ENCODE results near the gene EPHA4. TPM values are rescaled to one million over a fixed set of nuclear protein-coding genes. Genes with fewer than 3 reads are reported as not detected.

The EPHA4 gene
- total RNA-seq, 1 donor from 2014 or later = 30.1 TPM

DNA sequence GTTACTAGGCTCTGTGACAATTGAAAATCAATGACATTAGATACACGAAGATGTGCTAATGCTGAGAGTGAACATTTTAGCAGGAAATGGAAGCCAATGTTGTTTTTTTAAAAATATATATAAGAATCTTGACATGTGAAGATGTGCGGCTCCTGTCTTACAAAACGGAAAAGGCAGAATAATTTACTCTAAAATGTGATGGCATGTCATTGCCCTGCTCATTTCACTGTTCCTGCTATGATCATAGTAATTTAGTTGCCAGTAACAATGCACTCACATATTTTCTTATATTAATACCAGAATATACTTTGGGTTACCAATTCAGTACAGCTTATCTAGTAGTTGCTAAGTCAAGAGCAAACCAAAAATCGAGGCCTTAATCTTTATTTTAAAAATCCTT, 10.3 kb downstream of the EPHA4 start:
- Mint-ChIP-seq H3K4me3 (ENCODE audit: unreplicated experiment) (no peak overlapping the region), H3K9me3 (ENCODE audit: unreplicated experiment) (no peaks in the 10 kb centered on the region), H3K27ac (ENCODE audit: unreplicated experiment) (no peak overlapping the region), H3K36me3 (ENCODE audit: low read depth, unreplicated experiment) (peaks cover 5% of the 10 kb centered on the region), H3K27me3 (ENCODE audit: low read depth, unreplicated experiment) (no peaks in the 10 kb centered on the region), H3K4me1 (ENCODE audit: low read depth, unreplicated experiment) (peaks cover 2% of the 10 kb centered on the region)
- Histone ChIP-seq H2AFZ (ENCODE audit: low read depth, low read length) (no peak overlapping the region), H3K4me2 (ENCODE audit: low read length) (no peak overlapping the region), H3K9me3 (ENCODE audit: insufficient read depth, low read depth, low read length) (no peaks in the 10 kb centered on the region), H3K4me3 (ENCODE audit: insufficient read depth, low read depth, low read length) (no peak overlapping the region), H3K4me1 (ENCODE audit: insufficient read depth, low read length) (no peaks in the 10 kb centered on the region), H3K9ac (ENCODE audit: low read length) (no peak overlapping the region), H3K79me2 (ENCODE audit: insufficient read depth, low read length) (peaks cover 3% of the 10 kb centered on the region), H3K36me3 (ENCODE audit: insufficient read depth, low read length) (peaks cover 3% of the 10 kb centered on the region), H4K20me1 (ENCODE audit: insufficient read depth, low read length) (no peaks in the 10 kb centered on the region), H3K27ac (ENCODE audit: low read depth, low read length) (no peak overlapping the region), H3K27me3 (ENCODE audit: insufficient read depth, low read length) (no peaks in the 10 kb centered on the region)
- DNase-seq (ENCODE audit: low read depth) = no peak
- FAIRE-seq = no peak
- no peak for TF ChIP-seq EZH2 (IDR thresholded peaks at IDR 0.05; ENCODE audit: insufficient read depth, low read length)
- TF ChIP-seq, protein P1, sequence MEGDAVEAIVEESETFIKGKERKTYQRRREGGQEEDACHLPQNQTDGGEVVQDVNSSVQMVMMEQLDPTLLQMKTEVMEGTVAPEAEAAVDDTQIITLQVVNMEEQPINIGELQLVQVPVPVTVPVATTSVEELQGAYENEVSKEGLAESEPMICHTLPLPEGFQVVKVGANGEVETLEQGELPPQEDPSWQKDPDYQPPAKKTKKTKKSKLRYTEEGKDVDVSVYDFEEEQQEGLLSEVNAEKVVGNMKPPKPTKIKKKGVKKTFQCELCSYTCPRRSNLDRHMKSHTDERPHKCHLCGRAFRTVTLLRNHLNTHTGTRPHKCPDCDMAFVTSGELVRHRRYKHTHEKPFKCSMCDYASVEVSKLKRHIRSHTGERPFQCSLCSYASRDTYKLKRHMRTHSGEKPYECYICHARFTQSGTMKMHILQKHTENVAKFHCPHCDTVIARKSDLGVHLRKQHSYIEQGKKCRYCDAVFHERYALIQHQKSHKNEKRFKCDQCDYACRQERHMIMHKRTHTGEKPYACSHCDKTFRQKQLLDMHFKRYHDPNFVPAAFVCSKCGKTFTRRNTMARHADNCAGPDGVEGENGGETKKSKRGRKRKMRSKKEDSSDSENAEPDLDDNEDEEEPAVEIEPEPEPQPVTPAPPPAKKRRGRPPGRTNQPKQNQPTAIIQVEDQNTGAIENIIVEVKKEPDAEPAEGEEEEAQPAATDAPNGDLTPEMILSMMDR (IDR thresholded peaks at IDR 0.05; ENCODE audit: insufficient read depth, low read depth, low read length) = no peak

DNA sequence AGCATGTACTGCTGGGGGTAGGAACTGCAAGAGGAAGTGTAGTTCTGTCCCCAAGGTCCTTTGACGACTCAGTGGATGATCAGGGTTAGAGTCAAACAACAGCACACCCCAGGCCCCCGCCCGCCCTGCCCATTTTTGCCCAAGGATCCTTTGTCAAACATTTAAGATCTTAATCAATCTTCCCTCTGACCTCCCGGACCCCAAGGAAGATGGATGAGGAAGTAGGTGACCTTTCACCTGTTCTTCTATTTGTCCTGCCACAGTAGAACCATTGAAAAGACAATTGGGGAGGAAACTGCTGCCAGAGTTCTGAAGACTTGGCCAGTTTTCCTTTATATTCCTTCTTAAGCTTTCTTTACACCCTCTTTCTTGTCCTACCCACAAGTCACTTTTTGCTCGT, 12.1 kb downstream of the EPHA4 start:
- no peak overlapping the region for H3K4me3 Mint-ChIP-seq (ENCODE audit: unreplicated experiment)
- no peak overlapping the region for H2AFZ ChIP-seq (ENCODE audit: low read depth, low read length)
- H3K27ac ChIP-seq (ENCODE audit: low read depth, low read length) = no peak overlapping the region
- H3K27me3 ChIP-seq (ENCODE audit: insufficient read depth, low read length) = no peaks in the 10 kb centered on the region
- H3K4me2 ChIP-seq (ENCODE audit: low read length) = no peak overlapping the region
- no peak overlapping the region for H3K4me3 ChIP-seq (ENCODE audit: insufficient read depth, low read depth, low read length)
- H3K36me3 Mint-ChIP-seq (ENCODE audit: low read depth, unreplicated experiment) = peaks cover 5% of the 10 kb centered on the region
- no peak overlapping the region for H3K27ac Mint-ChIP-seq (ENCODE audit: unreplicated experiment)
- no peak for DNase-seq (ENCODE audit: low read depth)
- FAIRE-seq = no peak
- no peaks in the 10 kb centered on the region for H3K9me3 ChIP-seq (ENCODE audit: insufficient read depth, low read depth, low read length)
- peaks cover 3% of the 10 kb centered on the region for H3K36me3 ChIP-seq (ENCODE audit: insufficient read depth, low read length)
- no peaks in the 10 kb centered on the region for H3K4me1 ChIP-seq (ENCODE audit: insufficient read depth, low read length)
- TF ChIP-seq, protein P1 (IDR thresholded peaks at IDR 0.05; ENCODE audit: insufficient read depth, low read depth, low read length) = no peak
- no peak for TF ChIP-seq EZH2 (IDR thresholded peaks at IDR 0.05; ENCODE audit: insufficient read depth, low read length)
- peaks cover 11% of the 10 kb centered on the region for H3K4me1 Mint-ChIP-seq (ENCODE audit: low read depth, unreplicated experiment)
- H3K9ac ChIP-seq (ENCODE audit: low read length) = no peak overlapping the region
- peaks cover 3% of the 10 kb centered on the region for H3K79me2 ChIP-seq (ENCODE audit: insufficient read depth, low read length)
- no peaks in the 10 kb centered on the region for H4K20me1 ChIP-seq (ENCODE audit: insufficient read depth, low read length)
- no peaks in the 10 kb centered on the region for H3K27me3 Mint-ChIP-seq (ENCODE audit: low read depth, unreplicated experiment)
- no peaks in the 10 kb centered on the region for H3K9me3 Mint-ChIP-seq (ENCODE audit: unreplicated experiment)

DNA sequence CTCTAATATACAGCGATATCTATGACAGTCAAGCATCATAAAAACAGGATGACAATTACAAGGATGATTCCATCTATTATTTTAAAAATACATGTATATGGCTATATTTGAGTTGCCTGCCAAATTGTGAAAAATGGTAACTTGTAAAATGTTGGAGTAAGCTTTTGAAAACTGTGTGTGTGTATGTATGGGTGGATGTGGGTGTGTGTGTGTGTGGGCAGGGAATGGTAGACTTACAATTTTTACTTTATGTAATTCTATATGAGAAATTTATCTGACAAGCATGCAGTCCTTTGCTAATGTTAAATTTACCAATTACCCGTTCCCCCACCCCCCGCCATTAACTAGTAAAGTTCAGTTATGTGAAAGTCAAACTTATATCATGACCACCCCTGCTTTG, 14.0 kb downstream of the EPHA4 start:
- Histone ChIP-seq H3K4me2 (ENCODE audit: low read length) (no peak overlapping the region), H4K20me1 (ENCODE audit: insufficient read depth, low read length) (no peaks in the 10 kb centered on the region), H3K4me3 (ENCODE audit: insufficient read depth, low read depth, low read length) (no peak overlapping the region), H2AFZ (ENCODE audit: low read depth, low read length) (no peak overlapping the region), H3K9ac (ENCODE audit: low read length) (no peak overlapping the region), H3K27ac (ENCODE audit: low read depth, low read length) (no peak overlapping the region), H3K27me3 (ENCODE audit: insufficient read depth, low read length) (no peaks in the 10 kb centered on the region), H3K36me3 (ENCODE audit: insufficient read depth, low read length) (no peaks in the 10 kb centered on the region), H3K79me2 (ENCODE audit: insufficient read depth, low read length) (peaks cover 3% of the 10 kb centered on the region), H3K9me3 (ENCODE audit: insufficient read depth, low read depth, low read length) (no peaks in the 10 kb centered on the region), H3K4me1 (ENCODE audit: insufficient read depth, low read length) (no peaks in the 10 kb centered on the region)
- TF ChIP-seq EZH2 (IDR thresholded peaks at IDR 0.05; ENCODE audit: insufficient read depth, low read length) = no peak
- TF ChIP-seq, protein P1 (IDR thresholded peaks at IDR 0.05; ENCODE audit: insufficient read depth, low read depth, low read length) = no peak
- FAIRE-seq (no peak), DNase-seq (ENCODE audit: low read depth) (no peak)
- H3K27me3 Mint-ChIP-seq (ENCODE audit: low read depth, unreplicated experiment) = no peaks in the 10 kb centered on the region
- H3K27ac Mint-ChIP-seq (ENCODE audit: unreplicated experiment) = no peak overlapping the region
- peaks cover 22% of the 10 kb centered on the region for H3K4me1 Mint-ChIP-seq (ENCODE audit: low read depth, unreplicated experiment)
- H3K9me3 Mint-ChIP-seq (ENCODE audit: unreplicated experiment) = no peaks in the 10 kb centered on the region
- no peaks in the 10 kb centered on the region for H3K36me3 Mint-ChIP-seq (ENCODE audit: low read depth, unreplicated experiment)
- H3K4me3 Mint-ChIP-seq (ENCODE audit: unreplicated experiment) = no peak overlapping the region
